Fibroblast of lung (primary cell): ENCODE measurements around the gene ATG7.

ENCODE experiments used
- EZH2 ChIP-seq: IDR thresholded peaks from 2 replicates; pipeline ENCODE4 v1.5.1; 2012; ENCODE audit warnings: low read length, control low read depth, mild to moderate bottlenecking; ENCODE audit errors: missing control alignments
- TF ChIP-seq, protein P1 (sequence below), 2 donors: IDR thresholded peaks in 1 of 2; conservative IDR thresholded peaks in 1 of 2; 1 replicate in 1 of 2; 2 replicates in 1 of 2; pipeline ENCODE4 v1.5.1; 2011 to 2012; ENCODE audit warnings: low read length in 2 of 2, control low read depth in 1 of 2, inconsistent platforms in 1 of 2, low read depth in 1 of 2, mild to moderate bottlenecking in 1 of 2

DNA sequence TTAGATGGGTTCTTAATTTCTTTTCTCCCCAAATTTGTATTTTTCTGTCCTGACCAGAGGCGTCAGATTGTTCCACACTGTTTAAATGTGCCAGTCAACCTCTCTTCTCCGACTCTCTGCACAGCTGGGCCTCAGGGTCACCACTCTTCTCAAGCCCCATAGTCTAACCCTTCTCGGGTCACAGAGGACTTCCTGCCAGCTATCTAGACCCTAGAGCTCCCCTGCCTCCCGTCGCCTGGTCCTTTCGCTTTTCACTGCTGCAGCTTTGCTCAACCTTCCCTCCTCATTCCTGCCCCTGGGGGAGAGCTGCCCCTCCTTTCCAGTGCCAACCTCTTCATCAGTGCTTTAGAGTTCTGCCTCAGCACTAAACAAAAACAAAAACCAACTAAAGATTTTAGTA, 151.7 kb downstream of the ATG7 start:
- TF ChIP-seq, protein P1, sequence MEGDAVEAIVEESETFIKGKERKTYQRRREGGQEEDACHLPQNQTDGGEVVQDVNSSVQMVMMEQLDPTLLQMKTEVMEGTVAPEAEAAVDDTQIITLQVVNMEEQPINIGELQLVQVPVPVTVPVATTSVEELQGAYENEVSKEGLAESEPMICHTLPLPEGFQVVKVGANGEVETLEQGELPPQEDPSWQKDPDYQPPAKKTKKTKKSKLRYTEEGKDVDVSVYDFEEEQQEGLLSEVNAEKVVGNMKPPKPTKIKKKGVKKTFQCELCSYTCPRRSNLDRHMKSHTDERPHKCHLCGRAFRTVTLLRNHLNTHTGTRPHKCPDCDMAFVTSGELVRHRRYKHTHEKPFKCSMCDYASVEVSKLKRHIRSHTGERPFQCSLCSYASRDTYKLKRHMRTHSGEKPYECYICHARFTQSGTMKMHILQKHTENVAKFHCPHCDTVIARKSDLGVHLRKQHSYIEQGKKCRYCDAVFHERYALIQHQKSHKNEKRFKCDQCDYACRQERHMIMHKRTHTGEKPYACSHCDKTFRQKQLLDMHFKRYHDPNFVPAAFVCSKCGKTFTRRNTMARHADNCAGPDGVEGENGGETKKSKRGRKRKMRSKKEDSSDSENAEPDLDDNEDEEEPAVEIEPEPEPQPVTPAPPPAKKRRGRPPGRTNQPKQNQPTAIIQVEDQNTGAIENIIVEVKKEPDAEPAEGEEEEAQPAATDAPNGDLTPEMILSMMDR (conservative IDR thresholded peaks at IDR 0.05 in 1 of 2, IDR thresholded peaks at IDR 0.05 in 1 of 2; ENCODE audit: low read depth in 1 of 2, low read length in 2 of 2) = no peak
- TF ChIP-seq EZH2 = no peak
